Medulla oblongata (tissue), 1 donor: ENCODE measurements around the gene IDH2.
A peak's percentile ranks its signal among the peaks of the same experiment; 100 is the strongest.
"Not testable (repeated sequence)": the region's sequence is repeated elsewhere in the genome, so short reads cannot be mapped to it uniquely, and the experiment has no call there.

ENCODE experiments used
- DNase-seq: peaks from one replicate; pipeline ENCODE4 v3.0.0-alpha.2; 2015; ENCODE audit errors: extremely low spot score

Gene IDH2

GRCh38 chr15:90084876-90085423 is 17.3 kb downstream of the IDH2 start:
- DNase-seq: no peak

GRCh38 chr15:90083954-90084607 is 18.2 kb downstream of the IDH2 start:
- no peak for DNase-seq

- DNase-seq: no peak
Measured at GRCh38 chr15:90083419-90083818, 18.8 kb downstream of the IDH2 start.

- DNase-seq: peak; percentile 82
Measured at GRCh38 chr15:90082140-90082715, 20.0 kb downstream of the IDH2 start.

DNA sequence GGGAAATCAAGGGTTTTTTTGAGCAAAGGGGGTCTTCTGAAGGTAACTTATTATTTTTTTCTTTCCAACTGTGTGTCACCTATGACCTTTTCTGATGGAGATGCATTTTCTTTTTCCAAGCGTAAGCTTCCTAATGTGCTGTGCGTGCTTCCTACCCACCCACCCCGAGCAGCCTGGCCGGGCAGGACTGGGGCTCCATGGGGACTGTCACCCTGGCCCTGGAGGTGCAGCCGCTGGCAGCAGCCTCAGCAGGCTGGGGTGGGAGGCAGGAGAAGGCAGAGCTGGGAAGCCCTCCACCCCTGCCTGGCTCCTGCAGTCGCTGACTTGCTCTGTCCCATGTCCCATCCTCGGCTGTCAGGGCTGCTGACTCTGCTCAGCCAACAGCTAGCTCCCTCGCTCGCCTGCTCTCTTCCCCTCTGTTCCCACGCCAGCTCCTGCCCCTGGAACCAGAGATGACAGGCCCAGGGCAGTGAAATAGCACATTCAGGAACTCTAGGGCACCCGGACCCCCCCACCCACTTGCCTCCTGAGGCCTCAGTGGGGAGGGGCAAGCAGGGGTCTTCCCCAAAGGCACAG is 21.4 kb downstream of the IDH2 start:
- DNase-seq: no peak

GRCh38 chr15:90080458-90080755 is 21.9 kb downstream of the IDH2 start:
- DNase-seq: no peak

- DNase-seq: no peak
Measured at GRCh38 chr15:90079619-90080457, 22.4 kb downstream of the IDH2 start.

GRCh38 chr15:90078965-90079364 is 23.3 kb downstream of the IDH2 start:
- no peak for DNase-seq

DNA sequence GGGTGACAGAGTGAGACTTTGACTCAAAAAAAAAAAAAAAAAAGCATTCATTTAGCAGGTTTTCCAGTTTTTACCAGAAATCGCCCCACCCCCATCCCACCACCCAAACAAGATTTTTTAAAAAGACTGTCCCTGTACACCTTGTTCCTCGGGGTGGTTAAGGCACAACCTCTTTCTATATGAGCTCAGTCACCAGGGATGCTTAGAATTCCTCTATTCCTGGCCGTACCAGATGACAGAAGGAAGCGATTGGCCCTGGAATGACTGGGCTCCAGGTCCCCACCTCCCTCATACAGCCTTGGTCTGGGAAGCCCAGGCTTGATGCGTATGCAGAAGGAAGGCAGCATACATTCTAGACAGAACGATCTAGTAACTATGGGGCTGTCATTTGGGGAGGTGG is 25.6 kb downstream of the IDH2 start:
- no peak for DNase-seq

DNA sequence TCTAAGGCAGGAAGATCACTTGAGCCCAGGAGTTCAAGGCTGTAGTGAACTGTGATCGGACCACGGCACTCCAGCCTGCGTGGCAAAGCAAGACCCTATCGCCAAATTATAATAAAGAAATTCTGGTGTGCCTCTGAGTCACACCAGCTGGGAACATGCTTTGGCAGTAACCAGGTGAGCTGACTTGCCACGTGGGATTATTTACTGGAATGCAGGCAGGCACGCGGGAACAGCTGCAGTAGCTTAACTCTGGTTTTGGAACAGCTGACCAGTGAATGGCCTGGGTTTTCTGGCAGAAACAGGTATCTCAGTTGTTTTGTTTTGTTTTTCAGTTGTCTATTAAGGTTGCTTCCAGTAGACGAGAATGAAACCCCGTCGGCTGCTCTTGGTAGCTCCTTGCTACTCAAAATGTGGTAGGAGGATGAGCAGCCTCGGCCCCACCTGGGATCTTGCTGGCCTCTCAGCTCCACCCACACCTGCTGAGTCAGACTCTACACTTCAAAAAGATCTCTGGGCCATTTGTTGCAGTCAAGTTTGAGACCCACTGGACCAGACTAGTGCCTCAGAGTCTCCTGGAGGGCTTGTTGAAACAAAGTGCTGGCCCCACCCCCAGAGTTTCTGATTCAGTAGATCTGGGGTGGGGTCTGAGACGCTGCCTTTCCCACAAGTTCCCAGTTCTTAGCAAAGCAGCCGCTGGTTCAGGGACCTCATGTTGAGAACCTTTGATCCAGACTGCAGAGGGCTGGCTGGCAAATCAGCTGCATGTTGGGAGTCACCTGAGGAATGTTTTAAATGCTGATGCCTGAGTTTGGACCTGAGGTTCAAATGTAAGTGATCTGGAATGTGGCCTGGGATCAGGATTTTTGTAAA is 26.6 kb downstream of the IDH2 start:
- DNase-seq: no peak

DNA sequence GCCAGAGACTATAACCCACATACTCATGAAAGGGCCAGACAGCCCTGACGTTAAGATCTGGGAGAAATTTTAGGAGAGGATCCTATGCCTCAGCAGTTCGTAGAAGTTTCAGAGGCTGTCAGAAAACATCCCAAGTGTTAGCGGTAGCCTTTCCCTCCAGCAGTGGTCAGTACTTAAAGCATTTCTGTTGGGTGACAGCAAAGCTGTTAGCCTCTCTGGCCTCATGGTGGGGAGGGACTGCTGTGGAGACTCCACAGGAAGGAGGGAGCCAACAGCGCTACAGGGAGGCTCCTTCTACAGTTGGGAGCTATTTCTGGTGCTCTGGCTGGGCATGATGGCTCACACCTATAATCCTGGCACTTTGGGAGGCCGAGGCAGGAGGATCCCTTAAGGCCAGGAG is 27.4 kb downstream of the IDH2 start:
- DNase-seq: no peak

- no peak for DNase-seq
Measured at GRCh38 chr15:90074023-90074422, 28.2 kb downstream of the IDH2 start.

DNA sequence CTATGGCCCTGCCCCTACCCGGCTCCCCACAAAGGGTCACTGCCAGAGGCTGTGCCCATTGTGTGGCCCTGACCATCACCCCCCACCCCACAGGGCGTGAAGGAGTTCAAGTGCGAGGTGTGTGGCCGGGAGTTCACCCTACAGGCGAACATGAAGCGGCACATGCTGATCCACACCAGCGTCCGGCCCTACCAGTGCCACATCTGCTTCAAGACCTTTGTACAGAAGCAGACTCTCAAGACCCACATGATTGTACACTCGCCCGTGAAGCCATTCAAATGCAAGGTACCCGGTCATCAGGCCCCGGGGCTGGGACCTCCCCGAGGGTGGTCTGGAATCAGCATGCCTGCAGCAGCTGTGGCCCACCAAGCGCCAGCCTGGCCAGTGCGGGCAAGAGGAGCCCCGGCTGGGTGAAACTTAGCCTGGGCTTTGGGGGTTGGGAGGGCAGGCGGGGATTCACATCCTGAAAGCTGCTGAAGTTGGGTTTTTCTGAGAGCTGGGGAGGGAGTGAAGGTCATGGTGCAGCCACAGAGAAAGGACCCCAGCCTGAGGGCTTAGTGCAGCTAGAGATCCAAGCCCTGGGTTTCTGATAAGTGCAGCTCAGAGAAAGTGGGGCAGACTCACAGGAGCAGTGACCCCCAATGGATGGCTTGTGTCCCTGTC is 29.2 kb downstream of the IDH2 start:
- DNase-seq: no peak

- DNase-seq: peak; percentile 91
Measured at GRCh38 chr15:90071220-90071807, 31.0 kb downstream of the IDH2 start.

DNA sequence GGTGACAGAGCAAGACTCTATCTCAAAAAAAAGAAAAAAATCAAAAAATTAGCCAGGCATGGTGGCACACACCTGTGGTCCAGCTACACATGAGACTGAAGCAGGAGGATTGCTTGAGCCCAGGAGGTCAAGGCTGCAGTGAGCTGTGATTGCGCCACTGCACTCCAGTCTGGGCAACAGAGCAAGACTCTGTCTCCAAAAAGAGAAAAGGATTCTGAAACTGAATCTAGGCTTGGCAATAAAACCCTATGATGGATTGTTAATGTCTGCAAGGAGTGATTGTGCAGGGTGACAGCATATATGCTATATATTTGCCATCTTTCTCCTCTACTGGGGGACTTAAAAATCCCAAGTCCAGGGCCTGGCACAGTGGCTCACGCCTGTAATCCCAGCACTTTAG is 31.6 kb downstream of the IDH2 start:
- not testable (repeated sequence) for DNase-seq

- DNase-seq: no peak
Measured at GRCh38 chr15:90067953-90068606, 34.2 kb downstream of the IDH2 start.

- DNase-seq: no peak
Measured at GRCh38 chr15:90067181-90067952, 34.9 kb downstream of the IDH2 start.

GRCh38 chr15:90065682-90066049 is 36.6 kb downstream of the IDH2 start:
- no peak for DNase-seq
